NT2/D1 (cell line): ENCODE results near the gene AZIN2.

Experiments
- YY1 ChIP-seq: IDR thresholded peaks from 2 replicates; pipeline ENCODE4 v1.6.1; 2011; ENCODE audit not compliant: insufficient read length, insufficient read depth
- ZNF274 ChIP-seq: IDR thresholded peaks from 2 replicates; pipeline ENCODE4 v1.6.1; 2011; ENCODE audit warnings: mild to moderate bottlenecking, low read depth, low read length

DNA sequence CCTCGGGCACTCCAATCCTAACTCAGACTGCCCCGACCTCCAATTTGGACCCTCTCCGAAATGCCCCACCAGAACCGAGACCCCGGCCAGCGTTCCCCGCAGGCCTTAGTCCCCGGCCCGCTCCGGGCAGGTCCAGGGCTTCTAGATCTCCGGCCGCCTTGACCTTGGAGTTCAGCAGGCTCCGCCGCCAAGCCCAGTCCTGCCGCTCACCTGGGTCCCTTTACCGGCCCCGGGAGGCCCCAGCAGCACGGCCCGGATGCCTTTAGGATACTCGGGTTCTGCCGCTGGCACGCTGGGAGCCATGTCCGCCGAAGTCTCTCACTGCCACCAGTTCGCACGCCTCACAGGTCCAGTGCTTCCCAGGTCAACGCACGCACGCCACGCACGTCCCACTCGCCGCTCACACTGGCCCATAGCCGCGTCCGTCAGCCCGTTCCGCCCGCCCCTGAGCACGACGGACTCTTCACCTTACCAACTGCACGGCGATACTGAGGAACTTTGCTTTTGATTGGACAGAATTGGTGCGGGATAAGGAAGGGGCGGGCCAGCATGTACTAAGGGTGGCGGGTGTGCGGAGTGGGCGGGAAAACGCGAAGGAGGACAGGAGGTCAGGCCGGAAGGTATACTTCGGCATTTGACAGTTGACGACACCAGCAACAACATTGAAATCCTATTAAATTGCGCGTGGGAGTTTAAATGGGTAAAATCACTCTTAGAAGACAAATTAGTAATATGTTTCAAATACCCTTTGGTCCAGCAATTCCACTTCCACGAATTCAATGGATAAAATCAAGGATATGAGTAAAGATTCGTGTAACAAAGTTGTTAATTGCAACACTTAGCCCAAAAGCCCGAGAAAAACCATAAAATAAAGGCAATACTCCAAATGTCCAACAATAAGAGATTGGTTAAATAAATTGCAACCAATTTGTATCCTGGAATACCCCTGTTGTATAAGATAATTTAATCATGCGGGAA, 44.1 kb upstream of the AZIN2 start, which contains the start of gene AK2:
- TF ChIP-seq ZNF274: no peak
- no peak for TF ChIP-seq YY1
